B cell (primary cell): Measurements from ENCODE around the gene TRERF1. TPM values are rescaled to one million over a fixed set of nuclear protein-coding genes. Genes with fewer than 3 reads are reported as not detected.

Source experiments
- ATAC-seq: fragments of 200-7000 bp; cut with Tn5 transposase; one replicate; pipeline ENCODE4 v1.10.0; 2021; ENCODE audit warnings: low read depth, mild to moderate bottlenecking, moderate number of reproducible peaks, moderate library complexity
- CTCF ChIA-PET: fragments of 350-600 bp; sonication (Branson Sonifier 250); formaldehyde crosslinking; loops from one replicate; lab custom pipeline; 2021; ENCODE audit warnings: antibody characterized with exemption, inconsistent platforms; lab: Charles Lee
- POLR2A ChIA-PET: fragments of 350-600 bp; sonication (Branson Sonifier 250); formaldehyde crosslinking; loops from one replicate; lab custom pipeline; 2021; ENCODE audit warnings: antibody characterized with exemption; lab: Charles Lee
- DNase-seq: peaks from one replicate; pipeline ENCODE4 v3.0.0; 2013
- H2AFZ ChIP-seq: 2 replicates; pipeline ENCODE4 v1.6.1; 2012; ENCODE audit warnings: mild to moderate bottlenecking, low read depth, low read length; ENCODE audit not compliant: insufficient read depth, poor library complexity, severe bottlenecking
- H3K27ac ChIP-seq, 2 donors: 1 replicate in 1 of 2; 2 replicates in 1 of 2; pipeline ENCODE4 v1.5.1; 2012 to 2013; ENCODE audit warnings: low read length in 2 of 2, mild to moderate bottlenecking in 2 of 2, moderate library complexity in 1 of 2
- H3K27me3 ChIP-seq, 4 experiments: fragments of 200-600 bp in 1 of 4; sonication (generic) in 1 of 4; replicated peaks in 1 of 4; 1 replicate in 2 of 4; 2 replicates in 2 of 4; pipeline versions ENCODE4 v1.6.1 to v1.7.0; 2013 to 2016; ENCODE audit warnings: low read length in 3 of 4, mild to moderate bottlenecking in 2 of 4, mixed read lengths in 1 of 4, moderate library complexity in 1 of 4; ENCODE audit not compliant: insufficient read depth in 4 of 4, control insufficient read depth in 3 of 4; ENCODE audit errors: control extremely low read depth in 1 of 4
- H3K36me3 ChIP-seq, 2 experiments: replicated peaks in 1 of 2; 1 replicate in 1 of 2; 2 replicates in 1 of 2; pipeline versions ENCODE4 v1.6.1 to v1.7.1; 2013; ENCODE audit warnings: low read length in 1 of 2; ENCODE audit not compliant: insufficient read depth in 2 of 2, control insufficient read depth in 1 of 2; ENCODE audit errors: control extremely low read depth in 1 of 2, extremely low read depth in 1 of 2
- H3K4me1 ChIP-seq, 2 donors: fragments of 200-600 bp in 1 of 2; sonication (generic) in 1 of 2; 1 replicate in 1 of 2; 2 replicates in 1 of 2; pipeline versions ENCODE4 v1.5.1 to v1.6.1; 2013 to 2017; ENCODE audit warnings: low read length in 2 of 2; ENCODE audit not compliant: control insufficient read depth in 2 of 2, insufficient read depth in 2 of 2
- H3K4me2 ChIP-seq: replicated peaks from 2 replicates; pipeline ENCODE3; 2012; ENCODE audit warnings: mild to moderate bottlenecking, low read depth, low read length; ENCODE audit not compliant: poor library complexity, severe bottlenecking
- H3K4me3 ChIP-seq, 5 experiments: fragments of 200-600 bp in 1 of 5; sonication (generic) in 1 of 5; 1 replicate in 3 of 5; 2 replicates in 2 of 5; pipeline versions ENCODE4 v1.5.1 to v1.7.0; 2011 to 2016; ENCODE audit warnings: low read length in 4 of 5, mild to moderate bottlenecking in 4 of 5, low read depth in 2 of 5, control low read depth in 1 of 5, moderate library complexity in 1 of 5; ENCODE audit not compliant: insufficient read depth in 1 of 5; ENCODE audit errors: control extremely low read depth in 1 of 5, extremely low read depth in 1 of 5
- H3K79me2 ChIP-seq: fragments of 200-600 bp; sonication (generic); one replicate; pipeline ENCODE4 v1.6.0; 2016; ENCODE audit warnings: low read length; ENCODE audit not compliant: control insufficient read depth, insufficient read depth
- H3K9ac ChIP-seq: fragments of 200-600 bp; sonication (generic); 2 replicates; pipeline ENCODE4 v1.6.1; 2017; ENCODE audit warnings: mild to moderate bottlenecking, low read length, moderate library complexity
- H3K9me3 ChIP-seq, 3 donors: one replicate each; pipeline versions ENCODE4 v1.6.1 to v1.7.1; 2013; ENCODE audit warnings: low read length in 2 of 3; ENCODE audit not compliant: control insufficient read depth in 2 of 3, insufficient read depth in 1 of 3; ENCODE audit errors: control extremely low read depth in 1 of 3
- H4K20me1 ChIP-seq: 2 replicates; pipeline ENCODE4 v1.6.0; 2012; ENCODE audit warnings: mild to moderate bottlenecking, low read length; ENCODE audit not compliant: insufficient read depth, control insufficient read depth, poor library complexity, severe bottlenecking
- H3K27ac Mint-ChIP-seq: one replicate; pipeline ENCODE4 v1.8.0; 2021; ENCODE audit warnings: mixed read lengths
- H3K27me3 Mint-ChIP-seq: one replicate; pipeline ENCODE4 v1.8.0; 2021; ENCODE audit warnings: mixed read lengths
- H3K4me1 Mint-ChIP-seq: one replicate; pipeline ENCODE4 v1.8.0; 2021; ENCODE audit warnings: mixed read lengths
- H3K4me3 Mint-ChIP-seq: one replicate; pipeline ENCODE4 v1.8.0; 2021; ENCODE audit warnings: mixed read lengths
- H3K9me3 Mint-ChIP-seq: one replicate; pipeline ENCODE4 v1.8.0; 2022; ENCODE audit warnings: mixed read lengths; ENCODE audit not compliant: insufficient read depth
- CTCF ChIP-seq: fragments of 200-600 bp; IDR thresholded peaks from one replicate; pipeline ENCODE4 v1.8.0; 2022; ENCODE audit warnings: antibody characterized with exemption, mild to moderate bottlenecking
- EZH2 ChIP-seq: IDR thresholded peaks from 2 replicates; pipeline ENCODE4 v1.6.1; 2012; ENCODE audit warnings: borderline replicate concordance, low read depth, mild to moderate bottlenecking, moderate library complexity, low read length; ENCODE audit not compliant: insufficient read depth, poor library complexity, severe bottlenecking
- WGBS: methylation state at CpG from one replicate; pipeline ENCODE4 v1.1.5; 2013; ENCODE audit warnings: missing lambda C conversion rate; ENCODE audit not compliant: insufficient coverage; 5-methylcytosine and 5-hydroxymethylcytosine counted together
- intact Hi-C: fragments of 100-400 bp; cut with micrococcal nuclease; formaldehyde crosslinking; loops from one replicate; pipeline ENCODE4 v1.10.0; 2022
- polyA plus RNA-seq: library from polyadenylated mRNA; depleted of rRNA; stranded (reverse); fragments of >200 nt; gene quantifications from 2 replicates; pipeline ENCODE4 v1.2.3, GENCODE V29; 2012
- total RNA-seq, 2 donors: library from RNA; stranded (reverse); fragments of 120-200 nt in 1 of 2; gene quantifications; 1 replicate in 1 of 2; 2 replicates in 1 of 2; pipeline versions ENCODE4 v1.2.3 to v1.2.4, GENCODE V29; 2013 to 2022

Gene TRERF1
- total and polyA plus RNA-seq, 2 donors (not counting 1 experiment from before 2014, with no cell fraction given): 3.5 to 6.7 TPM

DNA sequence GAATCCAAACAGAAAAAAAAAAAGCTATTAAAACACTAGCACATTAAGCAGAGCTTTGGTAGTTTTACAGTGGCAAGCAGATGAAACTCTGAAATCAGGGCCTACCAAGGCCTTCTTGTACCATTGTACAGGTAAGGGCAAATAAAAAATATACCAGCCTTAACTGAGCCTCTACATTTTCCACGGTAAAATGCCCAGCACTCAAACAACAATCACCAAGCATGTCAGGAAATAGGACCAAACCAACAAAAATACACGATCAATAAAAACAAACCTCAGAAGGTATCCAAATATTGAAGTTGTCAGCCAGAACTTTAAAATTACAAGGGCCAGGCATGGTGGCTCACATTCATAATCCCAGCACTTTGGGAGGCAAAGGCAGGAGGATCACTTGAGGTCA, 18.3 kb downstream of the TRERF1 start:
- Mint-ChIP-seq H3K27ac (no peak overlapping the region), H3K4me3 (no peak overlapping the region), H3K27me3 (no peaks in the 10 kb centered on the region), H3K4me1 (peaks cover 8% of the 10 kb centered on the region), H3K9me3 (peaks cover 5% of the 10 kb centered on the region)
- POLR2A ChIA-PET: interaction anchor here (0.5 kb wide), 1 partner anchor 120 kb away, joined by 3 read pairs; no protein-coding TSS in a partner anchor
- no peak overlapping the region for H3K4me2 ChIP-seq
- no peak overlapping the region for H2AFZ ChIP-seq
- CTCF ChIA-PET: no interaction called here
- H3K9me3 ChIP-seq: peaks cover 0 to 14% (median 8%) of the 10 kb centered on the region in 3 donors
- intact Hi-C loops: no loop called here
- H3K4me3 ChIP-seq: no peak overlapping the region
- no peak for TF ChIP-seq EZH2
- no peak for TF ChIP-seq CTCF
- peaks cover 6% of the 10 kb centered on the region in 2 donors for H3K4me1 ChIP-seq
- no peak overlapping the region for H3K9ac ChIP-seq
- no peaks in the 10 kb centered on the region for H4K20me1 ChIP-seq
- H3K79me2 ChIP-seq: no peaks in the 10 kb centered on the region
- no peaks in the 10 kb centered on the region for H3K27me3 ChIP-seq
- H3K36me3 ChIP-seq: no peaks in the 10 kb centered on the region
- DNase-seq (no peak), ATAC-seq (no peak)
- H3K27ac ChIP-seq: no peak overlapping the region
- 100% methylated on average over 2 of the region's 2 CpGs for WGBS

DNA sequence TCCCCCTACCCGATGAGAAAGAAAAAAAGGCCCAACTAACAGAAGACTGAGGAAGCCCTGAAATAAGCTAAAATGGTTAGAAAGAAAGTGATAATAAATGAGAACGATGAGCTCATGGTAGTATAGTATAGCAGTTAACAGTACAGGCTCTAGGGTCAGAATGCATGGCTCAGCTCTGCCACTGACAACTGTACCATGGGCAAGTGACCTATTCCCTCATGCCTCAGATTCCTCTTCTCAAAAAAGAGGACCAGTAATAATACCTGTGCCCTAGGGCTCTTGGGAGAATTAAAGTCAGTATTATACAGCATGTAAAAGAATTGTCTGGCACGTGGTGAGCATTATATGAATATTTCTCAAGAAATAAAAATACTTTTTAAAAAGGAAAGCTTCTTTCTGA, 19.8 kb downstream of the TRERF1 start:
- ChIA-PET POLR2A (no interaction called here), CTCF (interaction anchor here (0.9 kb wide), 1 partner anchor 16 kb away, joined by 3 read pairs; no protein-coding TSS in a partner anchor)
- Histone ChIP-seq H3K9ac (no peak overlapping the region), H3K4me3 (no peak overlapping the region), H3K27ac (no peak overlapping the region), H3K27me3 (no peaks in the 10 kb centered on the region), H4K20me1 (no peaks in the 10 kb centered on the region), H3K4me2 (no peak overlapping the region), H2AFZ (no peak overlapping the region), H3K36me3 (no peaks in the 10 kb centered on the region), H3K9me3 (peaks cover 0 to 14% (median 8%) of the 10 kb centered on the region in 3 donors), H3K4me1 (peaks cover 9 to 13% of the 10 kb centered on the region in 2 donors), H3K79me2 (no peaks in the 10 kb centered on the region)
- Mint-ChIP-seq H3K27me3 (no peaks in the 10 kb centered on the region), H3K4me1 (peaks cover 14% of the 10 kb centered on the region), H3K4me3 (no peak overlapping the region), H3K9me3 (peaks cover 5% of the 10 kb centered on the region), H3K27ac (no peak overlapping the region)
- no peak for DNase-seq
- WGBS: 75% methylated on average over 1 of the region's 3 CpGs
- no peak for TF ChIP-seq CTCF
- TF ChIP-seq EZH2: no peak
- intact Hi-C loops: no loop called here
- no peak for ATAC-seq
